HG03280 (cell line): ENCODE results near the gene MYMK.
"Not testable (repeated sequence)": the region's sequence is repeated elsewhere in the genome, so short reads cannot be mapped to it uniquely, and the experiment has no call there.

Source experiments
- ATAC-seq: cut with Tn5 transposase; IDR thresholded peaks from one replicate; pipeline ENCODE4 v1.9.1; 2021; ENCODE audit warnings: mild to moderate bottlenecking, moderate library complexity; ENCODE audit not compliant: unreplicated experiment

Gene MYMK

DNA sequence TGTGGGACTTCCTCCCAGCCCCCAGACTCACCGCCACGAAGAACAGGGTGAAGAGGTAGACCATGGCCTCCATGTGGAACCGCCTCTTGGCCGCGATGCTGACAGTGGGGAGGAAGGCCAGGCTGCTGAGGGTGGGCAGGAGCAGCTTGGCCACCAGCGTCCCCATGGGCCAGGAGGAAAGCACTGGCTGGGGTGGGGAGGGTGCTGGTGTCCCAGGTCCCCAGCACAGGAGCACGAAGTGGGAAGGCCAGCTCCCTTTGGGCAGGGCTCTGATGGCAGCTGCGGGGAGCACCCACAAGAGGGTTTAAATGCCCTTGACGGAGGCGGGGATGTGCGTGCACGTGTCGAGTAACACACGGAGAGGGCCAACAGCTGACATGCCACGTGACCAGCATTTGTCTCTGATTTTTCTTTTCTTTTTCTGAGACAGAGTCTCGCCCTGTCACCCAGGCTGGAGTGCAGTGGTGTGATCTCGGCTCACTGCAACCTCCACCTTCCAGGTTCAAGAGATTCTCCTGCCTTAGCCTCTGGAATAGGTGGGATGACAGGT is at the start of gene MYMK:
TSS of gene MYMK (minus strand) at position 281 of the 550 bp plus-strand sequence. CDS start at position 166, 115 bp downstream.
- ATAC-seq = no peak

DNA sequence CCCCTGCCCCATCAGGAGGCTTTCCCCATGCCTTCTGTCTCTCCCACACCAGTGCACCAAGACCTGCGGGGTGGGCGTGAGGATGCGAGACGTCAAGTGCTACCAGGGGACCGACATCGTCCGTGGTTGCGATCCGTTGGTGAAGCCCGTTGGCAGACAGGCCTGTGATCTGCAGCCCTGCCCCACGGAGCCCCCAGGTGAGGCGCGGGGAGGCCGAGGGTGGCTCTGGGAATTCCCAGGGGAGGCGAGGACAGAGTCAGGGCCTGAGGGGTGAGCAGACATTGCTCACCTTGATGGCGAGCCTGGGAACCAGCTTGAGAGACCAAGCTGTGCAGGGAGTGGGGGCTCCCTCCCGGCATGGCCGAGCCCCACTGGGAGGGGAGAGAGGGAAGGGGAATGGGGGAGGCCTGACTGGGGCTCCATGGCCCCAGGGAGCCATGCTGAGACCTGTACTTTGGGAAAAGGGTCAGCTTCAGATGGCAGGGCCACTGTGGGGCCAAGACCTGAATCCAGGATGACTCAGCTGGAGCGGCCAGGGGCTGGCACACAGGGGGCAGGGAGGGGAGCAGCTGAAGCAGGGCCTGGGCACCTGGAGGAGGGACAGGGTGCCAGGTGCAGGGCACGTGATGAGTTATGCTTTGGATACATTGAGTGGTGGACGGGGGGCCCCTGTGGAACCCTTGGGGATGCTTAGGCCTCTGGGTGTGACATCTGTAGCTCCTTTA is 49.2 kb upstream of the MYMK start:
- ATAC-seq = no peak

- no peak for ATAC-seq
Observed at GRCh38 chr9:133572821-133573361, 48.1 kb upstream of the MYMK start.

GRCh38 chr9:133571896-133572595 is 47.3 kb upstream of the MYMK start:
- no peak for ATAC-seq

DNA sequence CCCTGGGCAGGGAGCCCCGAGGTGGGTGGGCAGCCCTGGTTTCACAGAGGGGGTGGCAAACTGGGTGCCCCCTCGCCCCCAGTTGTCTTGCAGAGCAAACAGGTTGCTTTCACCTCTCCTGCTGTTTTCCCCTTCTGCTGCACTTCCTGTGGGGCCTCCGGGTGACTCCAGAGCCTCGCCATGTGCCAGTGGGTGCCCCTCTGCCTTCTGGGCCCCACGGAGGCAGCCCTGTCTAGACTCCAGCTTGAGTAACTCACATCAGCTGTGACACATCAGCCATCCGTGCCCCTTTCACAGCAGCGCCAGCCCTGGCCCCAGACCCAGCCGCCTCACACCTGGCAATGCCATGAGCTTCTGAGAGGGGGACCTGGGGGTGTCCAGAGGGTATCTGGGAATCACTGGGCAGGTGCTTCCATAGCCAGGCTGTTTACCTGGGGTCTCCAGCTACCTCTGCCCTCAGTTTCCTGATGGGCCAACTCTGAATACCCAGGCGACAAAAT is 46.7 kb upstream of the MYMK start:
- no peak for ATAC-seq

DNA sequence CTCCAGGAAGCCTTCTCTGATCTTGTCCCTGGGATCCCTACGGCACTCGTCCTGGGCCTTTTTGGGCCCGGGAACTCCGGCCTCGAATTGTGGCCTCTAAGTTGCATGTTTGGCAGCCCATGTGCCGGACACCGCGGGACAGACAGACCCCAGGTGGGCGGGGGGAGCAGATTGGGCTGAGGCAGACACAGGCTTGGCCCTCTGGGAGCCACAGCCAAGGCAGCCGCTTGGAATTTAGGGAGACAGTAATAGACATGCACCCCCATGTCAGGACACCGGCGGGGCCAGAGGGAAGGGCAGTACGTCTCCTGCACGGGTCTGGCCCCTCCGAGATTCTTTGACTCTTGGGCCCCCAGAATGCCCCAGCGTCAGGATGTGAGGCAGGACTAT is 45.9 kb upstream of the MYMK start:
- no peak for ATAC-seq

GRCh38 chr9:133569891-133570690 is 45.3 kb upstream of the MYMK start:
- no peak for ATAC-seq

DNA sequence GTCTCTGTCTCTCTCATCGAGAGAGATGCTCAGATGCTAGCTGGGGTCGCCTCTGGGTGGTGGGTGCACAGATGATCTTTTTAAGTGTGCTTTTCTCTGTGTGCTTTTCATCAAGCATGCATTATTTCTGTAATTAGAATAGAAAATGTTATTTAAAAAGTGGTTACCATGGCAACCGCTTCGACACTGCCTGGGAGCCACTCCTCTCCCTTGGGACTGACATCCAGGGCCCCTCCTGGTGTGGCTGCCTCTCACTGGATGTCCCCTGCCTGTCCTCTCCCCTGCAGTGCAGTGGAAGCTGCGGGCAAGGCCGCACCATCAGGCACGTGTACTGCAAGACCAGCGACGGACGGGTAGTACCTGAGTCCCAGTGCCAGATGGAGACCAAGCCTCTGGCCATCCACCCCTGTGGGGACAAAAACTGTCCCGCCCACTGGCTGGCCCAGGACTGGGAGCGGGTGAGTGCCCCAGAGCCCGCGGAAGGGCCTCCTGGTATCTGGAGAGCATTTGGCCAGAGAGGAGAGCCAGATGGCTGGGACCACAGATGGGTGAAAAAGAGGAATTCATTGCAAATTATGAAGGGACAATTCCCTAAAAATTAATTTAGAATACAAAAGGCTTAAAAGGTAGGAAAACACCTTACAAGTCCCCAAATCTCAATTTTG is 44.5 kb upstream of the MYMK start:
- ATAC-seq = no peak

DNA sequence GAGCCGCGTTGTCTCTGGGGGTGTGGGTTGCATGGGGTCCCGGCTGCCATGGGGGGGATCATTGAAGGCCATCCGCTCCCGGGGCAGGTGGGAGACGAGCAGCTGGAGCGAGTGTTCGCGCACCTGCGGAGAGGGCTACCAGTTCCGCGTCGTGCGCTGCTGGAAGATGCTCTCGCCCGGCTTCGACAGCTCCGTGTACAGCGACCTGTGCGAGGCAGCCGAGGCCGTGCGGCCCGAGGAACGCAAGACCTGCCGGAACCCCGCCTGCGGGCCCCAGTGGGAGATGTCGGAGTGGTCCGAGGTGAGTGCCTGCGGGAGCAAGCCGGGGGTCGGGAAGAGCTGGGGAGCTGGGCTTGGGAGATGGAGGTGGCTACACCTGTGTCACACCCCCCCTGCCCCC is 43.4 kb upstream of the MYMK start:
- no peak for ATAC-seq

- ATAC-seq = no peak
Observed at GRCh38 chr9:133566817-133567216, 42.1 kb upstream of the MYMK start.

DNA sequence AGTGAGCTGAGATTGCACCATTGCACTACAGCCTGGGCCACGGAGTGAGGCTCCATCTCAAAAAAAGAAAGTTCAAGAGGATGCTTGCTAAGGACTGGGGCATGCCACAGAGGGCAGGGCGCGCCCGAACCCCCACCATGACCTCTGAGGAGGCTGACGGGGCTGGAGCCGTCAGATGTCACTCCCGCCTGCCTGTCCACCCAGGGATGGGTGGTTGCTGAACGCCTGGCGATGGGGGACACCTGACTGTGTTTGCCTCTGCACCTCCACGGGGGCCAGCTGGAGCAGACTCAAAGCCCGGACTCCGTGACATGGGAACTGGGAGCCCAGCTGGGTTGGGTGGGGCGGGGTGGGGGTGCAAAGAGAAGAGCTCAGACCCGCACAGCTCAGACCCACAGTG is 41.6 kb upstream of the MYMK start:
- no peak for ATAC-seq

DNA sequence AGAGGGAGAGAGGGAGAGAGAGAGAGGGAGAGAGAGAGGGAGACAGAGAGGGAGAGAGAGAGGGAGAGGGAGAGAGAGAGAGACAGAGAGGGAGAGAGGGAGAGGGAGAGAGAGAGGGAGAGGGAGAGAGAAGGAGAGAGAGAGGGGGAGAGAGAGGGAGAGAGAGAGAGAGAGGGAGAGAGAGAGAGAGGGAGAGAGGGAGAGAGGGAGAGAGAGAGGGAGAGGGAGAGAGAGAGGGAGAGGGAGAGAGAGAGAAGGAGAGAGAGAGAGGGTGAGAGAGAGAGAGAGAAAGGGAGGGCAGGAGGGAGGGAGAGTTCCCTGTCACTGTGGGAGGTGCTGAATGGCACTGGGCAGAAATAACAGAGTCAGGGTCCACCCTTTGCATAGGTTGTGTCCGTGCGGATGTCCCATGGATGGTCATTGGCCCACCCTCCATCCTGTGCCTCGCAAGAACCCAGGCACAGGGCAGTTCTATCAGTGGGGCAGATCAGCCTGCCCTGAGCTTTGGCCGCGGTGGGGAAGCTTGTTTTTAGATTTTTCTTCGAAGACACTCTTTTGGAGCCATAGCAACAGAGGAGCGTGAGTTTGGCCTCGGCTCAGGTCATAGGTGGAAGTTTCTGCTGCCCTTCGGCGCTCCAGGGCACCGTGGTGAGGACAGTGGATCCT is 39.8 kb upstream of the MYMK start:
- ATAC-seq = no peak

- not testable (repeated sequence) for ATAC-seq
Observed at GRCh38 chr9:133563814-133564213, 39.1 kb upstream of the MYMK start.

DNA sequence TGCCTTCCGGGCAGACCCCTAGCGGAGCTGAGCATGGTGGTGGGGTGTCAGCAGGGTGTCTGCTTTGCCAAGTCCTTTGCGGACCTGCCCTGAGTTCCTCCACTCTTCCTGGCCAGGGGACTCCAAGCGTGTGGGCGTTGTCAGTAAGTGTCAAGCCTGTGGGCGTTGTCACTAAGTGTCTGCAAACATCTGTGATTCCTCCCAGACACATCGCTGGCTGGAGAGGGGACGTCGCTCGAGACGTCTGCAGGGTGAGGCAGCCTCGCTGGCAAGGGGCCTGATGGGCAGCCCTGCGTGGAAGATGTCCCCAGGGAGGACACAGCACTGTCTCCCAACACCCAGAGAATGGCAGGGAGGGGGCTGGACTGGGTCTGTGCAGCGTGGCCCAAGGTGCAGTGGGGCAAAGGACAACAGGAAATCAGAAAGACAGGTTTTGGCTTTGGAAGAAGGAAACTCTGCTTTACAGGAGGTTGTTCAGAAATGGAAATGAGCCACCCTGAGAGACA is 38.6 kb upstream of the MYMK start:
- ATAC-seq = no peak

- ATAC-seq = no peak
Observed at GRCh38 chr9:133562611-133563290, 38.0 kb upstream of the MYMK start.

DNA sequence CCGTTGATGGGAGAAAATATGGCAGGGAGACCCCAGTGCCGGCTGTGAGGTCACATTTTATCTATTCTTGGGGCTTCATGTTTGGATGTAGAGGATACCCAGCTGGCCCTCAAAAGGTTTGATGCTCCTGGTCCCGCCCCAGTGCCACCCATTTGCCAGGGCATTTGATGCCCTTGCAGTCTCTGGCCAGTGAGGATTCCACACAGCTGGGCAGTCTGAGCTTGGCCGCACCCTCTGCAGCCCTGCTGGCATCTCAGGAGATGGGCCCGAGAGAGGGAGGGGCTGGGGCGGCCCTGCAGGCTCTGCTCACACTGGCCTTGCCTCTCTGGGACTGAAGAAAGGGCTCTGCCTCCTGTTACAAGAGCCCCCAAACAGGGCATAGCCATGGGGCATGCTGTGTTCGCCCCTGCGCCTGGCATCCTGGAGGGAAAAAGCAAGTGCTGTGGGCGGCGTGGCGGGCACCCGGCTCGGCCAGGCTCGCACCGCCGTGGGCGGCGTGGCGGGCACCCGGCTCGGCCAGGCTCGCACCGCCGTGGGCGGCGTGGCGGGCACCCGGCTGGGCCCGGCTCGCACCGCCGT is 37.3 kb upstream of the MYMK start:
- no peak for ATAC-seq

DNA sequence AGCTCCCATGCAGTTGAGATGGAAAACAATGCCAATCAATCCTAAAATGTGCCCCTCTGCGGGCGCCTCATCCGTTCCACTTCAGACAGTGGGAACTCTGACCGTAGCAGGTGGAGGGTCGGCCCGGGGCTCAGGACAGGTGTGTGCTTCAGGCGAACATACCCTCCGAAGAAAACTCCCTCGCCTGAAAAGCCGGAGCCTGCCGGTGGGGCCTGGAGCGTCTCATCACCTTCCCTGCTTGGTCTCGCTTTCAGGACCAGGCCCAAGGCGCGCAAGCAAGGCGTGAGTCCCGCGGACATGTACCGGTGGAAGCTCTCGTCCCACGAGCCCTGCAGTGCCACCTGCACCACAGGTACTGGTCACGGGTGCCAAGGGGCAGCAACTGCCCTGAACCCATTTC is 36.2 kb upstream of the MYMK start:
- ATAC-seq = no peak

DNA sequence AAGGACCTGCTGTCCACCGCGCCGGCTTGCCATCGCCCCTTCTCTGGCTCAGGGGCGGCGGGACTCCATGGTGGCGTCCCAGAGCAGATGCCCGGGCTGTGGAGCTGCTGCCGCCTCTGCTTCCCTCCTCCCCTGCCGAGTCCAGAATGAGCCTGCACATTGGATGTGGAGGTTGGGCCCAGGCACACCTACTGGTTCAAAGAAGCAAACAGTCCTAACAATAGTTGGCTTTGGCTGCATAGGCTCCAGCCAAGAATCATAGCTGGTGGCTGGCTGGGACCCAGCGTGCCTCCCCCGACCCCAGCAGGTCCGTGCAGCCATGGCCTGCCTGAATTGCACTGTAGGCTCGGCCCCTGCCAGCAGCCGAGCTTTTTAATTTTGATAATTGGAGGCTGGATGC is 35.6 kb upstream of the MYMK start:
- ATAC-seq = no peak
